B cell (primary cell): ENCODE data around the gene CDC42BPB. TPM values are rescaled to one million over a fixed set of nuclear protein-coding genes. Genes with fewer than 3 reads are reported as not detected.

Experiments used
- ATAC-seq: fragments of 200-7000 bp; cut with Tn5 transposase; one replicate; pipeline ENCODE4 v1.10.0; 2021; ENCODE audit warnings: low read depth, mild to moderate bottlenecking, moderate number of reproducible peaks, moderate library complexity
- CTCF ChIA-PET: fragments of 350-600 bp; sonication (Branson Sonifier 250); formaldehyde crosslinking; loops from one replicate; lab custom pipeline; 2021; ENCODE audit warnings: antibody characterized with exemption, inconsistent platforms; lab: Charles Lee
- POLR2A ChIA-PET: fragments of 350-600 bp; sonication (Branson Sonifier 250); formaldehyde crosslinking; loops from one replicate; lab custom pipeline; 2021; ENCODE audit warnings: antibody characterized with exemption; lab: Charles Lee
- DNase-seq: peaks from one replicate; pipeline ENCODE4 v3.0.0; 2013
- H2AFZ ChIP-seq: 2 replicates; pipeline ENCODE4 v1.6.1; 2012; ENCODE audit warnings: mild to moderate bottlenecking, low read depth, low read length; ENCODE audit not compliant: insufficient read depth, poor library complexity, severe bottlenecking
- H3K27ac ChIP-seq, 2 donors: 1 replicate in 1 of 2; 2 replicates in 1 of 2; pipeline ENCODE4 v1.5.1; 2012 to 2013; ENCODE audit warnings: low read length in 2 of 2, mild to moderate bottlenecking in 2 of 2, moderate library complexity in 1 of 2
- H3K27me3 ChIP-seq, 4 experiments: fragments of 200-600 bp in 1 of 4; sonication (generic) in 1 of 4; replicated peaks in 1 of 4; 1 replicate in 2 of 4; 2 replicates in 2 of 4; pipeline versions ENCODE4 v1.6.1 to v1.7.0; 2013 to 2016; ENCODE audit warnings: low read length in 3 of 4, mild to moderate bottlenecking in 2 of 4, mixed read lengths in 1 of 4, moderate library complexity in 1 of 4; ENCODE audit not compliant: insufficient read depth in 4 of 4, control insufficient read depth in 3 of 4; ENCODE audit errors: control extremely low read depth in 1 of 4
- H3K36me3 ChIP-seq, 2 experiments: replicated peaks in 1 of 2; 1 replicate in 1 of 2; 2 replicates in 1 of 2; pipeline versions ENCODE4 v1.6.1 to v1.7.1; 2013; ENCODE audit warnings: low read length in 1 of 2; ENCODE audit not compliant: insufficient read depth in 2 of 2, control insufficient read depth in 1 of 2; ENCODE audit errors: control extremely low read depth in 1 of 2, extremely low read depth in 1 of 2
- H3K4me1 ChIP-seq, 2 donors: fragments of 200-600 bp in 1 of 2; sonication (generic) in 1 of 2; 1 replicate in 1 of 2; 2 replicates in 1 of 2; pipeline versions ENCODE4 v1.5.1 to v1.6.1; 2013 to 2017; ENCODE audit warnings: low read length in 2 of 2; ENCODE audit not compliant: control insufficient read depth in 2 of 2, insufficient read depth in 2 of 2
- H3K4me2 ChIP-seq: replicated peaks from 2 replicates; pipeline ENCODE3; 2012; ENCODE audit warnings: mild to moderate bottlenecking, low read depth, low read length; ENCODE audit not compliant: poor library complexity, severe bottlenecking
- H3K4me3 ChIP-seq, 5 experiments: fragments of 200-600 bp in 1 of 5; sonication (generic) in 1 of 5; 1 replicate in 3 of 5; 2 replicates in 2 of 5; pipeline versions ENCODE4 v1.5.1 to v1.7.0; 2011 to 2016; ENCODE audit warnings: low read length in 4 of 5, mild to moderate bottlenecking in 4 of 5, low read depth in 2 of 5, control low read depth in 1 of 5, moderate library complexity in 1 of 5; ENCODE audit not compliant: insufficient read depth in 1 of 5; ENCODE audit errors: control extremely low read depth in 1 of 5, extremely low read depth in 1 of 5
- H3K79me2 ChIP-seq: fragments of 200-600 bp; sonication (generic); one replicate; pipeline ENCODE4 v1.6.0; 2016; ENCODE audit warnings: low read length; ENCODE audit not compliant: control insufficient read depth, insufficient read depth
- H3K9ac ChIP-seq: fragments of 200-600 bp; sonication (generic); 2 replicates; pipeline ENCODE4 v1.6.1; 2017; ENCODE audit warnings: mild to moderate bottlenecking, low read length, moderate library complexity
- H3K9me3 ChIP-seq, 3 donors: one replicate each; pipeline versions ENCODE4 v1.6.1 to v1.7.1; 2013; ENCODE audit warnings: low read length in 2 of 3; ENCODE audit not compliant: control insufficient read depth in 2 of 3, insufficient read depth in 1 of 3; ENCODE audit errors: control extremely low read depth in 1 of 3
- H4K20me1 ChIP-seq: 2 replicates; pipeline ENCODE4 v1.6.0; 2012; ENCODE audit warnings: mild to moderate bottlenecking, low read length; ENCODE audit not compliant: insufficient read depth, control insufficient read depth, poor library complexity, severe bottlenecking
- H3K27ac Mint-ChIP-seq: one replicate; pipeline ENCODE4 v1.8.0; 2021; ENCODE audit warnings: mixed read lengths
- H3K27me3 Mint-ChIP-seq: one replicate; pipeline ENCODE4 v1.8.0; 2021; ENCODE audit warnings: mixed read lengths
- H3K4me1 Mint-ChIP-seq: one replicate; pipeline ENCODE4 v1.8.0; 2021; ENCODE audit warnings: mixed read lengths
- H3K4me3 Mint-ChIP-seq: one replicate; pipeline ENCODE4 v1.8.0; 2021; ENCODE audit warnings: mixed read lengths
- H3K9me3 Mint-ChIP-seq: one replicate; pipeline ENCODE4 v1.8.0; 2022; ENCODE audit warnings: mixed read lengths; ENCODE audit not compliant: insufficient read depth
- CTCF ChIP-seq: fragments of 200-600 bp; IDR thresholded peaks from one replicate; pipeline ENCODE4 v1.8.0; 2022; ENCODE audit warnings: antibody characterized with exemption, mild to moderate bottlenecking
- EZH2 ChIP-seq: IDR thresholded peaks from 2 replicates; pipeline ENCODE4 v1.6.1; 2012; ENCODE audit warnings: borderline replicate concordance, low read depth, mild to moderate bottlenecking, moderate library complexity, low read length; ENCODE audit not compliant: insufficient read depth, poor library complexity, severe bottlenecking
- WGBS: methylation state at CpG from one replicate; pipeline ENCODE4 v1.1.5; 2013; ENCODE audit warnings: missing lambda C conversion rate; ENCODE audit not compliant: insufficient coverage; 5-methylcytosine and 5-hydroxymethylcytosine counted together
- intact Hi-C: fragments of 100-400 bp; cut with micrococcal nuclease; formaldehyde crosslinking; loops from one replicate; pipeline ENCODE4 v1.10.0; 2022
- polyA plus RNA-seq: library from polyadenylated mRNA; depleted of rRNA; stranded (reverse); fragments of >200 nt; gene quantifications from 2 replicates; pipeline ENCODE4 v1.2.3, GENCODE V29; 2012
- total RNA-seq, 2 donors: library from RNA; stranded (reverse); fragments of 120-200 nt in 1 of 2; gene quantifications; 1 replicate in 1 of 2; 2 replicates in 1 of 2; pipeline versions ENCODE4 v1.2.3 to v1.2.4, GENCODE V29; 2013 to 2022

CDC42BPB gene
- total and polyA plus RNA-seq, 2 donors (not counting 1 experiment from before 2014, with no cell fraction given), result 23.9 to 52.5 TPM

- no peaks in the 10 kb centered on the region for H3K27me3 ChIP-seq
- H3K4me1 ChIP-seq, result no peaks in the 10 kb centered on the region
- ChIA-PET POLR2A (no interaction called here), CTCF (interaction anchor here (0.6 kb wide), 1 partner anchor 290 kb away, joined by 3 read pairs; no protein-coding TSS in a partner anchor)
- Mint-ChIP-seq H3K4me3 (no peak overlapping the region), H3K27me3 (no peaks in the 10 kb centered on the region), H3K9me3 (peaks cover 10% of the 10 kb centered on the region), H3K4me1 (peaks cover 4% of the 10 kb centered on the region), H3K27ac (no peak overlapping the region)
- DNase-seq (no peak), ATAC-seq (no peak)
- intact Hi-C loops, result no loop called here
- peaks cover 0 to 23% (median 20%) of the 10 kb centered on the region in 3 donors for H3K9me3 ChIP-seq
- peaks cover 0 to 26% of the 10 kb centered on the region in 2 experiments for H3K36me3 ChIP-seq
- 95% methylated on average over 18 of the region's 19 CpGs for WGBS
- H3K27ac ChIP-seq, result no peak overlapping the region
- no peak overlapping the region for H3K4me3 ChIP-seq
- no peak overlapping the region for H3K4me2 ChIP-seq
- no peak for TF ChIP-seq EZH2
- no peak for TF ChIP-seq CTCF
- H3K79me2 ChIP-seq, result no peaks in the 10 kb centered on the region
- no peak overlapping the region for H2AFZ ChIP-seq
- no peak overlapping the region for H3K9ac ChIP-seq
- no peaks in the 10 kb centered on the region for H4K20me1 ChIP-seq
Measured at GRCh38 chr14:102984336-102985102, 72.8 kb downstream of the CDC42BPB start.

GRCh38 chr14:102983496-102983895, 73.9 kb downstream of the CDC42BPB start:
- H3K27me3 ChIP-seq, result no peaks in the 10 kb centered on the region
- ChIA-PET POLR2A (no interaction called here), CTCF (interaction anchor here (0.6 kb wide), 1 partner anchor 289 kb away, joined by 3 read pairs; no protein-coding TSS in a partner anchor)
- H2AFZ ChIP-seq, result no peak overlapping the region
- H3K9ac ChIP-seq, result no peak overlapping the region
- no peak overlapping the region for H3K27ac Mint-ChIP-seq
- peaks cover 4% of the 10 kb centered on the region for H3K4me1 Mint-ChIP-seq
- TF ChIP-seq EZH2, result no peak
- H3K4me1 ChIP-seq, result no peaks in the 10 kb centered on the region
- no peak overlapping the region for H3K4me3 Mint-ChIP-seq
- no peaks in the 10 kb centered on the region for H3K79me2 ChIP-seq
- H3K9me3 ChIP-seq, result peaks cover 0 to 17% (median 16%) of the 10 kb centered on the region in 3 donors
- H3K36me3 ChIP-seq, result peaks cover 0 to 23% of the 10 kb centered on the region in 2 experiments
- intact Hi-C loops, result no loop called here
- no peak overlapping the region for H3K4me2 ChIP-seq
- no peak for DNase-seq
- no peaks in the 10 kb centered on the region for H3K27me3 Mint-ChIP-seq
- 98% methylated on average over 6 of the region's 14 CpGs for WGBS
- H3K4me3 ChIP-seq, result no peak overlapping the region
- peaks cover 9% of the 10 kb centered on the region for H3K9me3 Mint-ChIP-seq
- no peak for ATAC-seq
- H4K20me1 ChIP-seq, result no peaks in the 10 kb centered on the region
- H3K27ac ChIP-seq, result no peak overlapping the region
